Aorta (tissue), 5 donors: ENCODE measurements around the gene RAI1. TPM values are rescaled to one million over a fixed set of nuclear protein-coding genes. Genes with fewer than 3 reads are reported as not detected.

Experiments used
- ATAC-seq: fragments of 200-7000 bp; cut with Tn5 transposase; one replicate; pipeline ENCODE4 v1.9.1; 2022; ENCODE audit warnings: moderate library complexity; ENCODE audit not compliant: low FRiP score
- DNase-seq, 2 donors: peaks; one replicate each; pipeline ENCODE4 v3.0.0-alpha.2; 2020
- H3K27ac ChIP-seq, 2 donors: one replicate each; pipeline ENCODE4 v1.5.1; 2013; ENCODE audit warnings: low read length in 2 of 2, mild to moderate bottlenecking in 2 of 2, moderate library complexity in 2 of 2, control low read depth in 1 of 2, inconsistent platforms in 1 of 2, low read depth in 1 of 2
- H3K27me3 ChIP-seq, 2 donors: one replicate each; pipeline ENCODE4 v1.6.1; 2013; ENCODE audit warnings: control low read depth in 1 of 2, low read length in 1 of 2, mild to moderate bottlenecking in 1 of 2, moderate library complexity in 1 of 2; ENCODE audit not compliant: insufficient read depth in 2 of 2, control insufficient read depth in 1 of 2
- H3K36me3 ChIP-seq, 2 donors: one replicate each; pipeline ENCODE4 v1.6.1; 2013; ENCODE audit warnings: control low read depth in 1 of 2, low read length in 1 of 2, mild to moderate bottlenecking in 1 of 2; ENCODE audit not compliant: insufficient read depth in 2 of 2, control insufficient read depth in 1 of 2
- H3K4me1 ChIP-seq, 2 donors: one replicate each; pipeline ENCODE4 v1.6.1; 2013; ENCODE audit warnings: low read length in 2 of 2, control low read depth in 1 of 2, mild to moderate bottlenecking in 1 of 2, moderate library complexity in 1 of 2; ENCODE audit not compliant: insufficient read depth in 2 of 2, control insufficient read depth in 1 of 2
- H3K4me3 ChIP-seq, 2 donors: one replicate each; pipeline ENCODE4 v1.5.1; 2013; ENCODE audit warnings: low read length in 2 of 2, control low read depth in 1 of 2, mild to moderate bottlenecking in 1 of 2
- H3K9me3 ChIP-seq: one replicate; pipeline ENCODE4 v1.6.1; 2013; ENCODE audit warnings: mild to moderate bottlenecking, low read length; ENCODE audit not compliant: control insufficient read depth
- WGBS, 2 donors: extraction: QIAGEN DNeasy Blood & Tissue Kit; methylation state at CpG; one replicate each; pipeline ENCODE4 v1.1.7; 2013; 5-methylcytosine and 5-hydroxymethylcytosine counted together
- intact Hi-C, 2 donors: fragments of 100-400 bp; cut with DNase I; formaldehyde crosslinking; loops; one replicate each; pipeline versions ENCODE4 v1.14.2 to v1.15.0; 2022
- polyA plus RNA-seq, 2 donors: library from polyadenylated mRNA; stranded (reverse); fragments of 200-250 nt; gene quantifications; one replicate each; pipeline ENCODE4 v1.2.3, GENCODE V29; 2013
- total RNA-seq, 2 donors: library from RNA; stranded (reverse); fragmentation: NEBNext Ultra II Directional; extraction: Animal tissue kit (Norgen Biotek cat#: 25700); gene quantifications; one replicate each; pipeline ENCODE4 v1.2.1, GENCODE V29; 2021
- donor health status: healthy with polysubstance abuse.
- donor health status: Bipolar disorder and iron deficiency.
- donor health status: DM: no; HTN: no; CAD: no.
- donor health status: DM: no; HTN: no; CAD: no.
- donor health status: DM: yes; HTN: yes; CAD: no.

Gene RAI1
- total and polyA plus RNA-seq, 4 donors = 2.0 to 35.8 (median 15.4) TPM

DNA sequence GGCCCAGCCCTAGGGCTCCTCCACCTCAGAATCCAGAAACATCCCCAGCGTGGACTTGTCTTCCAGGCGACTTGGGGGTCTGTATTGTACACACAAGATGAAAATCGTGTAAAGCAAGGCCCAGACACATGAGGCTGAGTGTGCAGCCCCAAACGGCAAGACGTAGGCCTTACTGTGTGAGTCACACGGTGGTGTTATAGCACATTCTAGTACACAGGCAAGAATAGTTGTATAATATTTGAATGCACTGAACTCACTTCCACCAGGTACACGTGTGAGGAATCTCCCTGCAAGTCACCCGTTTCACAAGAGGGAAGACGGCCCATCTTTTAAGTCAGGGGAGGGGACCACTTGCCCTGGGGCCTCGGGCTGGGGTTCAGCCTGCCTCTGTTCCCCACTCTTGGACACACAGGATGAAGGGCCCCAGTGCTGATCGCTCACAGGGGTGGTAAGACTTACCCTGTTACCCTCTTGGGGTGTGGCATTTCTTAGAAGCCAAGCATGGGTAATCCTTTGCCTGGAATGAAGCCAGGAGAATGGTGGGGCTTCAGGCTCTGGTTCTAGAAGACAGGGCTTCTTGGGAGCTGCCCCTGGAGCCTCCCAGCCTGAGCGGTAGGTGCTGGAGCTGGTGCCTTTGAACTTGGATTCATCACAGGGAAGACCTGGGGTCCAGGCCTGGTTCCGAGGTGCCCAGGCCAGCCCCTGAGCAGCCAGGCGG is 84.3 kb downstream of the RAI1 start:
- WGBS, 2 donors = 85 to 86% methylated on average over 14 of the region's 14 CpGs
- H3K4me3 ChIP-seq = no peak overlapping the region
- ATAC-seq = no peak
- no peaks in the 10 kb centered on the region for H3K9me3 ChIP-seq
- intact Hi-C loops = no loop called here
- no peak overlapping the region for H3K27ac ChIP-seq
- no peaks in the 10 kb centered on the region for H3K4me1 ChIP-seq
- no peaks in the 10 kb centered on the region for H3K27me3 ChIP-seq
- DNase-seq = no peak
- H3K36me3 ChIP-seq = no peaks in the 10 kb centered on the region

DNA sequence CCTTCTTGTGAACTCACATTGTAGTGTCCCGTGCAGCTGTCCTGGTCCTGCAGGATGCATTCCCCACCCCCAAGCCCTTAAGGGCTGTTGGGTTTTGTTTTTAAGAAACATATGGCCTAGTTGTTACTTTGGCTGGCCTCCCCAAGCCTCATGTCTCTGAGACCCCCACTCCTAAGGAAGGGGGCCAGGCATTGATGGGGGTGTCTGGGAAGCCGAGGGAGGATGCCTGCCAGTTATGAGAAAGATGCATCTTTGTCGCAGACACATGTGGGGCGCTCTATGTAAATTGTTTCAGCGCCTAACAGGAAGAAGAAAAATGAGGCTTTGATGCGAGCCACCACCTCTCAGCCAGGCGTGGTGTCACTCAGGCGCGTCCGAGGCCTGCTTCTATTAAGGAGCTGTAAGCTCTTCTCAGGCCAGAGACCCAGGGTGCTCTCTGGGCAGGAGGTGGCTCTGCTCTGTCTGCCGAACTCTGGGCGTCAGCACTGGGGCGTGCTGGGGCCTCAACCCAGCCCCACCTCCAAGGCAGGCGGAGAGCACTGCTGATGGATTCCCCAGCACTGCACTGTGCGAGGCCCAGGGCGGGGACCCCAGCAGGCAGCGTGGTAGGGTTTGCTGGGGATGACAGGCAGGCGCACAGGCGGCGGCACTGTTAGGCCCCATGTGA is 85.0 kb downstream of the RAI1 start:
- H3K9me3 ChIP-seq = no peaks in the 10 kb centered on the region
- intact Hi-C loops = no loop called here
- no peak overlapping the region for H3K4me3 ChIP-seq
- 94% methylated on average over 20 of the region's 20 CpGs for WGBS, 2 donors
- H3K36me3 ChIP-seq = no peaks in the 10 kb centered on the region
- ATAC-seq = no peak
- H3K4me1 ChIP-seq = no peaks in the 10 kb centered on the region
- DNase-seq = no peak
- H3K27me3 ChIP-seq = no peaks in the 10 kb centered on the region
- no peak overlapping the region for H3K27ac ChIP-seq

DNA sequence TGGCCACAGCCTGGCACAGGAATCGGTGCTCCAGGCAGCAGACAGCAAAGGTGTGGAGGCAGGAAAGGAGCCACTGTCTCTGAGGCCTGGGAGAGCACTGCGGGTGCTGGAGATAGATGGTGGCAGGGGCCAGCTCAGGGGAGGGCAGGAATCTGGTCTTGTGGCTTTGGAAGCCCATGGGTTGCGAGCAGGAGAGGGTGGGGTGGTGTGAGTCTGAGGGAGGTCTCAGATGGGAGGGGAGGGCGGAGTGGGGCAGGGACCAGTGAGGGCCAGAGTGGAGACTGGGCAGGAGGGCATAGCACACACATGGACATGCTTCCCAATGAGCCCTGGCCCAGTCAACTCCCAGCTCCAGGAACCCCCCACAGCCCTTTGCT is 85.5 kb downstream of the RAI1 start:
- 85 to 92% methylated on average over 4 of the region's 4 CpGs for WGBS, 2 donors
- Histone ChIP-seq H3K36me3 (no peaks in the 10 kb centered on the region), H3K4me3 (no peak overlapping the region), H3K27me3 (no peaks in the 10 kb centered on the region), H3K9me3 (no peaks in the 10 kb centered on the region), H3K27ac (no peak overlapping the region), H3K4me1 (no peaks in the 10 kb centered on the region)
- intact Hi-C loops = no loop called here
- no peak for ATAC-seq
- DNase-seq = no peak

DNA sequence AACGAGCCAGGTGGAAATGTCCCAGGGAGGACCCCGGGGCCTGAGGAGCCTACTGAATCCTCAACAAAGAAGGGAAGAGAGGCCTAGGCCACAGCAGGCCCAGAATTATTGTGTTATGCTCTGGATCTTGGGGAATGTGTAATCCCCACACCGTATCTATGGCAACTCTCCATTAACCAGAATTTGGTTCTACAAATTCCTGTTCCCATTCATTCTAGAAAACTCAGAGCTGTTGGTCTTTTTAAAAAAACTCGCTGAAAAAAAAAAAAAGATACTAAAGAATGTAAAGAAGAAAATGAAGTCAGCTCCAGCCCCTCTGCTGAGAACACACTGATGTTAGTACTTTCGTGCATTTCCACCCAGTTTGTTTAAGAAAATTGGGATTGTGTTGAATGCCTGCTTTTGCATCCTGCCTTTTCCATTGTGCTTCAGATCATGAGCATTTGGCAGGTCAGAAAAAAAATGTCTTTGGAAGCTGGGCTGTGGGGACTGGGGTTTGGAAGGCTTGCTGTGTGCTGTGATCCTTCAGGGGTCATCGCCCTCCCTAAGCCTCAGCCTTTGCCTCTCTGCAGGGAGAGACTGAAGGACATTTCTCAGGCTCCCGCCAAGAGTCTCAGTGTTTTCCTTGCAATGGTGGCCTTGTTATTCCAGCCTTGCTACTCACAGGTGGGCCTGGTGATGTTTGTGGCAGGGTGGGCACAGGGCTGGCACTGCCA is 86.1 kb downstream of the RAI1 start:
- H3K27ac ChIP-seq = no peak overlapping the region
- WGBS, 2 donors = 78 to 79% methylated on average over 7 of the region's 7 CpGs

DNA sequence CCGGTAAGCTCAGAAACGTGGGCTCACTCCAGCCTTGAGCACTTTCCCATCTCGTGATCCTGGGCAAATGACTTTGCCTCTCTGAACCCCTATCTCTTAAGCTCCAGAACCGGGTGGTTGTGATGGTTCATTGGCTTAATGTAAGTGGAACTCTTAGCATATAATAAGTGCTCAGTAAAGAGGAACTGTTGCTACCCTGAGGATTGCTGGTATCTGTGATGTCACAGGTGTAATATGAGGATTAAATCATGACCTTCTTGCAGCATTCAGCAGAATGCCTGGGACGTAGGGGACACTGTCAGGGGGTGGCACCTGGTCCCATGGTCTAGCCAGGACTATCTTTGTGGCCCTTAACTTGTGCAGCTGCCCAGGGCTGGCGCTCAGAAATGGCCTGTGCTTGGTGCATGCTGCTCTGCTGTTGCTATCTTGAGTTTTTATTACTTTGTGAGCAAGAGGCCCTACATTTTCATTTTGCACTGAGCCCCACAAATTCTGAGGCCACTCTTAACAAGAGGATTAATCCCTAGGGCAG is 86.7 kb downstream of the RAI1 start:
- no peaks in the 10 kb centered on the region for H3K27me3 ChIP-seq
- H3K27ac ChIP-seq = no peak overlapping the region
- DNase-seq = no peak
- no peaks in the 10 kb centered on the region for H3K9me3 ChIP-seq
- H3K36me3 ChIP-seq = no peaks in the 10 kb centered on the region
- 87 to 90% methylated on average over 6 of the region's 6 CpGs for WGBS, 2 donors
- no peak for ATAC-seq
- no peaks in the 10 kb centered on the region for H3K4me1 ChIP-seq
- intact Hi-C loops = no loop called here
- no peak overlapping the region for H3K4me3 ChIP-seq

More for the DNA sequence above, 86.1 kb downstream of the RAI1 start:
- Histone ChIP-seq H3K27me3 (no peaks in the 10 kb centered on the region), H3K36me3 (no peaks in the 10 kb centered on the region), H3K9me3 (no peaks in the 10 kb centered on the region), H3K4me3 (no peak overlapping the region), H3K4me1 (no peaks in the 10 kb centered on the region)
- ATAC-seq (no peak), DNase-seq (no peak)
- intact Hi-C loops = no loop called here

DNA sequence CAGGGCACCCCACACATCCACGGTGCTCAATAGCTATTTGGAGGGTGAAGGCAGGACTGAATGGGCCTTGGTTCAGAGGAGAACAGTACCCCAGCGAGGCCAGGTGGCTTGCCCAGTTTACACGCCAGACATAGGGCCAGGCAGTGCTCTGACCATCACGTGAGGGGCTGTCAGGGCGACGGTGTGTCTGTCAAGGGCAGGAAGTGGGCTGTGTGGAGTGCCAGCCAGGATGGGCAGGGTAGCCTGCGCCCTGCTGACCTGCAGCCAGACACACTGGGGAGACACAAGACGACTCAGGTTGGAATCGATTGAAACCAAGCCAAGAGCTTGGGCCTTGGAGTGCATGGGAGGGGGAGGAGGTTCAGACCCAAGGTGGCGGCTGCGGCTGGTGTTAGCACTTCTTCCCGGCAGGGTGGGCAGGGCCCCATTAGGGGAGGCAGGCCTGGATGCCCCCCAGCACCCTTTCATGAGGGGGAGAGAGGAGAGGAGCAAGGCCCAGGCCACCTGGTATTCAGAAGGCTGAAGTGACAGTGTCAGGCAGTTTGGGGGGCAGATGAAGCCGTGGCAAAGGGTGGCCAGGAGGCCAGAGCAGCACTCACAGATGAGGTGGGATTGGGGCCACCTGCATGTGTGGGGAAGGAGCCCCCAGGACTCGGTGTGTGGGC is 87.3 kb downstream of the RAI1 start:
- no peak overlapping the region for H3K4me3 ChIP-seq
- no peaks in the 10 kb centered on the region for H3K27me3 ChIP-seq
- WGBS, 2 donors = 72 to 73% methylated on average over 14 of the region's 14 CpGs
- no peak for DNase-seq
- H3K4me1 ChIP-seq = no peaks in the 10 kb centered on the region
- intact Hi-C loops = no loop called here
- H3K9me3 ChIP-seq = no peaks in the 10 kb centered on the region
- H3K27ac ChIP-seq = no peak overlapping the region
- H3K36me3 ChIP-seq = no peaks in the 10 kb centered on the region
- no peak for ATAC-seq

DNA sequence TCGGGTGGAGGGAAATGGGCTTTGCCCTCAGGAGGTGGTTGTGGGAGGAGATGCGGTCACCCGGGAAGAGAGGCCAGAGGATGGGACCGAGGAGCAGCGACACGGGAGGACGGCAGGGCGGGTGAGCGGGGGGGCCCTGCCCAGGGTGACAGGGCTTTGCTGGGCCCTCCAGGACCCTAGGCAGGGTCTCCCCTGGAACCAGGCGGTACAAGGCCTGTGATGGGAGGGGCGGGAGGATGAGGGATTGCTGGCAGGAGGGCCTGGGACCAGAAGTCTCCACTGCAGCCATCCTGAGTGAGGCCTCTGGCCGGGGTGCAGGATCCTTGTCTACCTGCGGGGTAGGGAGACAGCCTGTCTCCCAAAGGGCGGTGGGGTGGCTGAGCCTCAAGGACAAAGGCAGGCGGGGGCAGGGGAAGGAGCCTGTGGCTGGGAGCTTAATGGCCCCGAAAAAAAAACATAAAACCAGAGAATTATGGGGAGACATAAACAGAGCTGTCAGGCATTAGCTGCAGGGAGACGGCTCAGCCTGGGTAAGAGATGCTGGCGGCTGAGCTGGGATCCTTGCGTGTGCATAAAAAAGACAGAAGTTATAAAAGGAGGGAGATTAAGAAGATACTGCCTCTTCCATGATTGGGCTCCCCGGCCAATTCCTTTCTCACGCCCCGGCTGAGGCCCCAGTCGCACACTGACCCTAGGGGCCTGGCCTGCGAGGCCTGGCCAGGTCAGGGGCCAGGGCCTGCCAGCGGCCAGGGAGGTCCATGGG is 88.8 kb downstream of the RAI1 start:
- ATAC-seq (no peak), DNase-seq (no peak)
- Histone ChIP-seq H3K36me3 (no peaks in the 10 kb centered on the region), H3K9me3 (no peaks in the 10 kb centered on the region), H3K27ac (no peak overlapping the region), H3K4me1 (no peaks in the 10 kb centered on the region), H3K27me3 (no peaks in the 10 kb centered on the region), H3K4me3 (no peak overlapping the region)
- 91% methylated on average over 25 of the region's 25 CpGs for WGBS, 2 donors
- intact Hi-C loops = loop anchor here (5.0 to 10.0 kb wide), 2 partner anchors 93 to 265 kb away; partner anchors contain the start of genes ATPAF2 (in 1 of the 2) and GID4 (in 1 of the 2)

DNA sequence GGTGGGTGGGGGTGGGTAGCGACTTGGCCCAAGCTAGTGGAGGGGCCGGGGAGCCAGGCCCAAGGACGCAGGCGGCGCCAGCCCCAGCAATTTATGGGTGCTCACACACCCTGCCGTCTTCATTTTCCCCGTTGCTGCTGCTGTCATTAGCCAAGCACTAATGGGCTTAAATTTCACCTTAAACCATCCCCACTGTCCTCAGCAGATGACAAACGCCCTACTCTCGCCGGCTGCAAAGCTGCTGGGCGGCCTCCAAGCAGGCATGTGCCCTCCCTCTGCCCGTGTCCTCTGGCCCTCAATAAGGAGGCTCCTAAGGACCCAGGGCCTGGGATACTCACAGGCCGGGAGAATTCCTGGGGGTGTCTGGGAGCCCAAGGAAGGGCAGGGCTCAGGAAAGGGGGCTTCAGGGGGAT is 89.4 kb downstream of the RAI1 start:
- H3K4me1 ChIP-seq = no peaks in the 10 kb centered on the region
- no peaks in the 10 kb centered on the region for H3K9me3 ChIP-seq
- H3K36me3 ChIP-seq = no peaks in the 10 kb centered on the region
- H3K27me3 ChIP-seq = no peaks in the 10 kb centered on the region
- no peak overlapping the region for H3K4me3 ChIP-seq
- DNase-seq (no peak), ATAC-seq (no peak)
- 89 to 91% methylated on average over 10 to 13 of the region's 13 CpGs for WGBS, 2 donors
- intact Hi-C loops = loop anchor here (5.0 to 10.0 kb wide), 2 partner anchors 93 to 264 kb away; partner anchors contain the start of genes ATPAF2 (in 1 of the 2) and GID4 (in 1 of the 2)
- no peak overlapping the region for H3K27ac ChIP-seq
